ENCODE results near the gene GRAMD1C. TPM values are rescaled to one million over a fixed set of nuclear protein-coding genes. Genes with fewer than 3 reads are reported as not detected.
"Not testable (repeated sequence)": the region's sequence is repeated elsewhere in the genome, so short reads cannot be mapped to it uniquely, and the experiment has no call there.

The GRAMD1C gene
- total and polyA plus RNA-seq, 2 donors, result 0.76 to 8.6 TPM

- Histone ChIP-seq H3K4me3 (ENCODE audit: low read length in 2 of 2) (no peak overlapping the region), H3K36me3 (ENCODE audit: control insufficient read depth in 2 of 2, insufficient read depth in 2 of 2, low read length in 1 of 2) (no peaks in the 10 kb centered on the region), H3K27ac (ENCODE audit: low read depth in 1 of 2, low read length in 1 of 2) (no peak overlapping the region), H3K27me3 (ENCODE audit: control insufficient read depth in 2 of 2, insufficient read depth in 1 of 2, low read length in 1 of 2) (no peaks in the 10 kb centered on the region), H3K4me1 (ENCODE audit: control insufficient read depth in 2 of 2, insufficient read depth in 2 of 2, low read length in 2 of 2) (no peaks in the 10 kb centered on the region), H3K9me3 (ENCODE audit: control insufficient read depth in 2 of 2, insufficient read depth in 1 of 2, low read length in 1 of 2) (no peaks in the 10 kb centered on the region)
- DNase-seq (ENCODE audit: low read depth in 6 of 9, low spot score in 9 of 9), result no peak
- 97% methylated on average over 2 of the region's 2 CpGs for WGBS
Observed at GRCh38 chr3:113847664-113848461, 9.3 kb downstream of the GRAMD1C start.

- not testable (repeated sequence) for H3K27ac ChIP-seq (ENCODE audit: low read depth in 1 of 2, low read length in 1 of 2); H3K27me3 ChIP-seq (ENCODE audit: control insufficient read depth in 2 of 2, insufficient read depth in 1 of 2, low read length in 1 of 2); H3K9me3 ChIP-seq (ENCODE audit: control insufficient read depth in 2 of 2, insufficient read depth in 1 of 2, low read length in 1 of 2); DNase-seq (ENCODE audit: low read depth in 6 of 9, low spot score in 9 of 9); H3K4me3 ChIP-seq (ENCODE audit: low read length in 2 of 2); H3K4me1 ChIP-seq (ENCODE audit: control insufficient read depth in 2 of 2, insufficient read depth in 2 of 2, low read length in 2 of 2); H3K36me3 ChIP-seq (ENCODE audit: control insufficient read depth in 2 of 2, insufficient read depth in 2 of 2, low read length in 1 of 2)
- 98% methylated on average over 3 of the region's 3 CpGs for WGBS
Observed at GRCh38 chr3:113849071-113849470, 10.5 kb downstream of the GRAMD1C start.

DNA sequence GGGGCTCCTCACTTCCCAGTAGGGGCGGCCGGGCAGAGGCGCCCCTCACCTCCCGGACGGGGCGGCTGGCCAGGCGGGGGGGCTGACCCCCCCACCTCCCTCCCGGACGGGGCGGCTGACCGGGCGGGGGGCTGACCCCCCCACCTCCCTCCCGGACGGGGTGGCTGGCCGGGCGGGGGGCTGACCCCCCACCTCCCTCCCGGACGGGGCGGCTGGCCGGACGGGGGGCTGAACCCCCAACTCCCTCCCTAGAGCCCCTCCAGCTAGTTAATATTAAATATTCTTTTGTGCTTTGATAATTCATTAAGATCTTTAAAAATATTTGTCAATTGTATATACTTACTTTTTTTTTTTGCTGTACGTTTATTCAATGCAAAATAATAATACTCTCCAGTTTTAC lies 11.3 kb downstream of the GRAMD1C start:
- not testable (repeated sequence) for H3K4me3 ChIP-seq (ENCODE audit: low read length in 2 of 2); H3K9me3 ChIP-seq (ENCODE audit: control insufficient read depth in 2 of 2, insufficient read depth in 1 of 2, low read length in 1 of 2); H3K27me3 ChIP-seq (ENCODE audit: control insufficient read depth in 2 of 2, insufficient read depth in 1 of 2, low read length in 1 of 2); H3K4me1 ChIP-seq (ENCODE audit: control insufficient read depth in 2 of 2, insufficient read depth in 2 of 2, low read length in 2 of 2); DNase-seq (ENCODE audit: low read depth in 6 of 9, low spot score in 9 of 9); H3K36me3 ChIP-seq (ENCODE audit: control insufficient read depth in 2 of 2, insufficient read depth in 2 of 2, low read length in 1 of 2); H3K27ac ChIP-seq (ENCODE audit: low read depth in 1 of 2, low read length in 1 of 2)
- WGBS, result 94% methylated on average over 17 of the region's 22 CpGs

DNA sequence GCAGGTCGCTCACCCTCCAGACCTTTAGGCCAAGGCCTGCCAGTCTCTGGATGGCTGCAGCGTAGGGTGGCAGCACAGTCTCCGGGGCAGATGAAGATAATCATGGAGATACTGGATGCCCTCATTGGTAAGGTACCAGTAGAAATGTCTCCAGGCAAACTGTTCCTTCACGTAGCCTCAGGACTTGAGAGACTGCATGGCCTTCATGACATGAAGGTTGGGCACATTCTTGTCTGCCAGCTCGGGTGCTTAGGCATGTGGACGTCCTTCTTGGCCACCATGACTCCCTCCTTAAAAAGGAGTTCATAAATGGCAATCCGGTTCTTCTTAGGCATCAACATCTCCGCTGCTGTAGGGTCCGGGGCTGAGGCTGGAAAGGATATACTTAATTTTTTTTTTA lies 11.8 kb downstream of the GRAMD1C start:
- H3K27me3 ChIP-seq (ENCODE audit: control insufficient read depth in 2 of 2, insufficient read depth in 1 of 2, low read length in 1 of 2); H3K9me3 ChIP-seq (ENCODE audit: control insufficient read depth in 2 of 2, insufficient read depth in 1 of 2, low read length in 1 of 2); H3K4me1 ChIP-seq (ENCODE audit: control insufficient read depth in 2 of 2, insufficient read depth in 2 of 2, low read length in 2 of 2); H3K36me3 ChIP-seq (ENCODE audit: control insufficient read depth in 2 of 2, insufficient read depth in 2 of 2, low read length in 1 of 2); H3K4me3 ChIP-seq (ENCODE audit: low read length in 2 of 2); DNase-seq (ENCODE audit: low read depth in 6 of 9, low spot score in 9 of 9); H3K27ac ChIP-seq (ENCODE audit: low read depth in 1 of 2, low read length in 1 of 2): not testable (repeated sequence)
- 87% methylated on average over 9 of the region's 9 CpGs for WGBS

DNA sequence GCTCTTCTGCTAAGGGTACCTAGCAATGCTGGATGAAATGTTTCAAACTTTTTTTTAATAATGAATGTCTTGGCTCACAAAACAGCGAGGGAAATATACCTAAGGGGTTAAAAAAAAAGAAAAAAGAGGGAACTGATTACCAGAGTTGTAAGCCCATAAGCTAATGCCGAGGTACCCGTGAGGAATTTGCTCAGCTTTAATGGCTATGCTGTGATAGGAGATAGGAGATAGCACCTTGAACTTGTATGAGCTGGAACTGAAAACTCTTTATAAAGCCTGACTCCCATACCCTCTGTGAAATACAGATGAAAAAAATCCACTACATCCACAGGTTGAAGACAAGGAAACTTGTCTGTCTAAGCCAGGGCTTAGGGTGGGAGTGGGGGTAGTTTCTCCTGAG lies 13.9 kb downstream of the GRAMD1C start:
- no peaks in the 10 kb centered on the region for H3K4me1 ChIP-seq (ENCODE audit: control insufficient read depth in 2 of 2, insufficient read depth in 2 of 2, low read length in 2 of 2)
- H3K27me3 ChIP-seq (ENCODE audit: control insufficient read depth in 2 of 2, insufficient read depth in 1 of 2, low read length in 1 of 2), result no peaks in the 10 kb centered on the region
- no peaks in the 10 kb centered on the region for H3K9me3 ChIP-seq (ENCODE audit: control insufficient read depth in 2 of 2, insufficient read depth in 1 of 2, low read length in 1 of 2)
- 92% methylated on average over 3 of the region's 3 CpGs for WGBS
- H3K4me3 ChIP-seq (ENCODE audit: low read length in 2 of 2), result no peak overlapping the region
- DNase-seq (ENCODE audit: low read depth in 6 of 9, low spot score in 9 of 9), result no peak
- no peak overlapping the region for H3K27ac ChIP-seq (ENCODE audit: low read depth in 1 of 2, low read length in 1 of 2)
- H3K36me3 ChIP-seq (ENCODE audit: control insufficient read depth in 2 of 2, insufficient read depth in 2 of 2, low read length in 1 of 2), result no peaks in the 10 kb centered on the region

DNA sequence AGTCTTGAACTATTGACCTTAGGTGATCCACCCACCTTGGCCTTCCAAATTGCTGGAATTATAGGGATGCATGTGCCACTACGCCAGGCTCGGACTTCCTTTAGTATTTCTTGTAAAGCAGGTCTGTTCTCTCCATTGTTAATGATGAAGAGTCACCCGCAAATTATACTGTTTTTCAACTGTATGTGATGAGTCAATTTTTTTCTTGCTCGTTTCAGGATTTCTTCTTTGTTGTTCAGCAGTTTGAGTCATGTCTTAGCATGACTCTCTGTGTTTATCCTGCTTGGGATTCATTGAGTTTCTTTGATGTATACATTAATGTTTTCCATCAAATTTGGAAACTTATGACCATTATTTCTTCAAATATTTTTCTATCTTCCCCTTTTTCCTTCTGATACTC lies 28.9 kb downstream of the GRAMD1C start:
- Histone ChIP-seq H3K36me3 (ENCODE audit: control insufficient read depth in 2 of 2, insufficient read depth in 2 of 2, low read length in 1 of 2) (no peaks in the 10 kb centered on the region), H3K27ac (ENCODE audit: low read depth in 1 of 2, low read length in 1 of 2) (no peak overlapping the region), H3K4me3 (ENCODE audit: low read length in 2 of 2) (no peak overlapping the region)

DNA sequence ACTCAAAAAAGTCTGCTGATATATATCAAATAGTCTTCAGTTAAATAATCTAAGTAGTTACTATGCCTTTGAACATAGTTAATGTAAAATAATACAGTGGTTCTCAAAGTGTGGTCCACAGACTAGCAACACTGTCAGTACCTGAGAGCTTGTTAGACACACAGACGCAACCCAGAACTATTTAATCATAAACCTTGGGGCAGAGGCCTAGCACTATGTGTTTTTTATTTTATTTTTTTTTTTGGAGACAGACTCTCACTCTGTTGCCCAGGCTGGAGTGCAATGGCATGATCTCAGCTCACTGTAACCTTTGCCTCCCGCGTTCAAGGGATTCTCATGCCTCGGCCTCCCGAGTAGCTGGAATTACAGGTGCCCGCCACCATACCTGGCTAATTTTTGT lies 34.7 kb downstream of the GRAMD1C start:
- no peaks in the 10 kb centered on the region for H3K4me1 ChIP-seq (ENCODE audit: control insufficient read depth in 2 of 2, insufficient read depth in 2 of 2, low read length in 2 of 2)
- H3K9me3 ChIP-seq (ENCODE audit: control insufficient read depth in 2 of 2, insufficient read depth in 1 of 2, low read length in 1 of 2), result no peaks in the 10 kb centered on the region
- DNase-seq (ENCODE audit: low read depth in 6 of 9, low spot score in 9 of 9), result no peak
- H3K36me3 ChIP-seq (ENCODE audit: control insufficient read depth in 2 of 2, insufficient read depth in 2 of 2, low read length in 1 of 2), result no peaks in the 10 kb centered on the region
- H3K27ac ChIP-seq (ENCODE audit: low read depth in 1 of 2, low read length in 1 of 2), result no peak overlapping the region
- WGBS, result 99% methylated on average over 6 of the region's 6 CpGs
- H3K27me3 ChIP-seq (ENCODE audit: control insufficient read depth in 2 of 2, insufficient read depth in 1 of 2, low read length in 1 of 2), result no peaks in the 10 kb centered on the region
- no peak overlapping the region for H3K4me3 ChIP-seq (ENCODE audit: low read length in 2 of 2)

More for the DNA sequence above, 28.9 kb downstream of the GRAMD1C start:
- H3K9me3 ChIP-seq (ENCODE audit: control insufficient read depth in 2 of 2, insufficient read depth in 1 of 2, low read length in 1 of 2), result no peaks in the 10 kb centered on the region
- 97% methylated on average over 4 of the region's 4 CpGs for WGBS
- no peaks in the 10 kb centered on the region for H3K27me3 ChIP-seq (ENCODE audit: control insufficient read depth in 2 of 2, insufficient read depth in 1 of 2, low read length in 1 of 2)
- no peak for DNase-seq (ENCODE audit: low read depth in 6 of 9, low spot score in 9 of 9)
- H3K4me1 ChIP-seq (ENCODE audit: control insufficient read depth in 2 of 2, insufficient read depth in 2 of 2, low read length in 2 of 2), result no peaks in the 10 kb centered on the region

- Histone ChIP-seq H3K9me3 (ENCODE audit: control insufficient read depth in 2 of 2, insufficient read depth in 1 of 2, low read length in 1 of 2) (no peaks in the 10 kb centered on the region), H3K27me3 (ENCODE audit: control insufficient read depth in 2 of 2, insufficient read depth in 1 of 2, low read length in 1 of 2) (no peaks in the 10 kb centered on the region), H3K36me3 (ENCODE audit: control insufficient read depth in 2 of 2, insufficient read depth in 2 of 2, low read length in 1 of 2) (no peaks in the 10 kb centered on the region), H3K4me3 (ENCODE audit: low read length in 2 of 2) (no peak overlapping the region), H3K27ac (ENCODE audit: low read depth in 1 of 2, low read length in 1 of 2) (no peak overlapping the region), H3K4me1 (ENCODE audit: control insufficient read depth in 2 of 2, insufficient read depth in 2 of 2, low read length in 2 of 2) (no peaks in the 10 kb centered on the region)
- 98% methylated on average over 4 of the region's 4 CpGs for WGBS
- DNase-seq (ENCODE audit: low read depth in 6 of 9, low spot score in 9 of 9), result no peak
Observed at GRCh38 chr3:113873814-113874526, 35.4 kb downstream of the GRAMD1C start.

DNA sequence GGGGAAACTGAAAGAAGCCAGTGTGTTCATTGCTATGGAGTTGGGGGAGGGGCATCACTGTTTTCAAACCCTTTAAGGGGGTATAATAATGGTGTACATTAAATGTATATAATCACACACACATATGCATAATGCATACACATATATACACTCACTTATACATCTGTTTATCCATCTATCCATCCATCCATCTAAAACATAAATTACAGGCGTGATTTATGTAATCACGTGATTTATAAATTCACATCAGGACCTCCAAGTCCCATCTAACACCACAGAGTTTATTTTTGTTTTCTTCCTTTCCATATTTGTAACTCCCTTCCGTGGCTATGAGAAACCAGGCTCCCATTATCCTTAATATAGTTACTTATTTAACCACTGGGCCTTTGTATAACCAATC lies 39.8 kb downstream of the GRAMD1C start:
- no peak for DNase-seq (ENCODE audit: low read depth in 6 of 9, low spot score in 9 of 9)
- H3K9me3 ChIP-seq (ENCODE audit: control insufficient read depth in 2 of 2, insufficient read depth in 1 of 2, low read length in 1 of 2), result no peaks in the 10 kb centered on the region
- no peak overlapping the region for H3K4me3 ChIP-seq (ENCODE audit: low read length in 2 of 2)
- H3K27me3 ChIP-seq (ENCODE audit: control insufficient read depth in 2 of 2, insufficient read depth in 1 of 2, low read length in 1 of 2), result no peaks in the 10 kb centered on the region
- 95% methylated on average over 3 of the region's 3 CpGs for WGBS
- no peaks in the 10 kb centered on the region for H3K36me3 ChIP-seq (ENCODE audit: control insufficient read depth in 2 of 2, insufficient read depth in 2 of 2, low read length in 1 of 2)
- no peaks in the 10 kb centered on the region for H3K4me1 ChIP-seq (ENCODE audit: control insufficient read depth in 2 of 2, insufficient read depth in 2 of 2, low read length in 2 of 2)
- no peak overlapping the region for H3K27ac ChIP-seq (ENCODE audit: low read depth in 1 of 2, low read length in 1 of 2)
